AG10803 (cell line): Measurements from ENCODE around the gene TYW3.

ENCODE experiments used
- DNase-seq: peaks from one replicate; pipeline ENCODE4 v3.0.0; 2010; ENCODE audit warnings: low read depth
- H3K4me3 ChIP-seq: 2 replicates; pipeline ENCODE4 v1.5.1; 2011; ENCODE audit warnings: mild to moderate bottlenecking, low read length, control low read depth
- CTCF ChIP-seq: conservative IDR thresholded peaks from 2 replicates; pipeline ENCODE4 v1.5.1; 2011; ENCODE audit warnings: mild to moderate bottlenecking, low read length, control low read depth, inconsistent platforms

Gene TYW3

DNA sequence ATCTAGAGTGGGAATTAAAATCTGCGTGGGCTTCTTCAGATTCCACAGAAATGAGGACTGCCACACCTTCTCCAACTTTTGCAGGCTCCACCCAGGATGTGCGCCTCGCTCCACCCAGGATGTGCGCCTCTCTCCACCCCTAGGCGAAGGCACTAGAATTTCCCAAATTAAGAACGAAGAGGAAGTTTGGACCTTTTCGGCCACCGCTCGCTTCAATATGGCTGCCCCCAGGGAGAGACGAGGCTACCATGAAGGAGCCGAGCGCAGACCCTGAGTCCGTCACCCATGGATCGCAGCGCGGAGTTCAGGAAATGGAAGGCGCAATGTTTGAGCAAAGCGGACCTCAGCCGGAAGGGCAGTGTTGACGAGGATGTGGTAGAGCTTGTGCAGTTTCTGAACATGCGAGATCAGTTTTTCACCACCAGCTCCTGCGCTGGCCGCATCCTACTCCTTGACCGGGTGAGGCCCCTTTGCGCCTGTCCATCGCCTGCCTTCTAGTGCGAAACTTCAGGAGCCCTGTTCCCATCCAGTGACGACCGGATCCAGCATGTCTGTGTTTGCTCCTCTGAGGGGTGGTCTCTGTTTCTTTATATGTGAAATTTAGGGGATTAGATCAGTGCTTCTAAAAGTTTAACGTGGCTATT is at the start of gene TYW3, which contains the start of gene CRYZ:
Gene TYW3, plus strand, starts transcription at position 193 of the 644 bp plus-strand sequence. Its CDS starts 93 bp downstream, at position 286.
Gene CRYZ, minus strand, starts transcription at position 91 of the 644 bp plus-strand sequence. CDS start 8,229 bp downstream, outside the sequence.
- peak; percentile 93 for DNase-seq
- H3K4me3 ChIP-seq = peak within 1 kb of the TSS; percentile 96
- TF ChIP-seq CTCF = peak; percentile 10; the same call in 1 of the 2 replicates

GRCh38 chr1:74683656-74684055 is 49.3 kb upstream of the TYW3 start:
- TF ChIP-seq CTCF = no peak
- H3K4me3 ChIP-seq = no peak overlapping the region
- DNase-seq = no peak

DNA sequence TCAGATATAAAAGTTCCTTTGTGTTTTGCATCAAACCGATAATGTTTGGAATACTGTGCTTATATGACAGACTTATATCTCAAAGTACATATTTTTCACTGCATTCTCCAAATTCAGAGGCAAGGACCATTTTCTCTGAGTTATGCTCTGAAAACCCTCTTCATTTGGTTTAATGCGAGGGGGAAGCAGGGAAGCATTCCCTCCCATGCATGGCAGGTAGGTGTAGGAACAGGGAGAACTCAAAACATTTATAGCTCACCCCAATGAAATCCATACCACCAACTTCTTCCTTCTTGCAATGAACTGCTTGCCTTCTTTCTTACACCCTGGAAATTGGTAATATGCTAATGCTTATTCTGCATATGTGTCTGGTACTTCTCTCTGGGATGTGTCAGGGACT is 48.7 kb upstream of the TYW3 start:
- H3K4me3 ChIP-seq = no peak overlapping the region
- DNase-seq = no peak
- TF ChIP-seq CTCF = no peak

GRCh38 chr1:74686928-74687327 is 46.0 kb upstream of the TYW3 start:
- no peak overlapping the region for H3K4me3 ChIP-seq
- no peak for DNase-seq
- no peak for TF ChIP-seq CTCF

DNA sequence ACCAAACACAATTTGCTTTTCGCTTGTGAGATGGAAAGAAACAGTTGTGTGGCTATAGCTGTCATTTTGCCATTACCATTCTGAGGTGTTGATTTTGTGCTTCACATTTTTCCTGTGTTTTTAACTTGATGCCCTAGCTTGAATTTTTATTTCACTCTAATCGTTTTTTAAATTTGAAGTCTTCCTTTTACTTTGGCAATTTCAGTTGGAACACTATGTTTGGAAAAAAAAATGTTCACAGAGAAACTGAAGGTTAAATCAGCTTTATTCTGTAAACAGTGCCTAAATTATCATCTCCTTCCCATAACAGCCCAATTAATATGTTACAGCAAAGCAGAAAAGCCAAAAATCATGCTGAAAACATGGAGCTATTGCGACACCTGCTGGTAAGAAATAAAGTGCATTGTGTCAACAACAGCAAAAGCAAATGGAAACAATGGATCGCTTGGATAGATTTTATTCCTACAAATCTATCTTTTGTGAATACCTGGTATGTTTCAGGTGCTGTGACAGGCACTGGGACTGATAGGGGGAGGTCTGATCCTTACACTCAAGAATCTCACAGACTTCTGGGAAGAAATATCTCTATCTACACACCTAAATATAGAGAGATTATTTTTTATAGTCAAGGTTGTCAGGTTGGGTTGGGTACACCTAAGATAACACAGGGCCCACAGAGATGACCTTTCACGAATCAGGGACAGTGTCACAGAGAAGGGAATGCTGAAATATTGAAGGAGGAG is 43.2 kb upstream of the TYW3 start:
- DNase-seq = peak; percentile 63
- peak; percentile 90 for TF ChIP-seq CTCF
- no peak overlapping the region for H3K4me3 ChIP-seq

GRCh38 chr1:74690364-74690696 is 42.6 kb upstream of the TYW3 start:
- H3K4me3 ChIP-seq = no peak overlapping the region
- DNase-seq = no peak
- TF ChIP-seq CTCF = no peak

DNA sequence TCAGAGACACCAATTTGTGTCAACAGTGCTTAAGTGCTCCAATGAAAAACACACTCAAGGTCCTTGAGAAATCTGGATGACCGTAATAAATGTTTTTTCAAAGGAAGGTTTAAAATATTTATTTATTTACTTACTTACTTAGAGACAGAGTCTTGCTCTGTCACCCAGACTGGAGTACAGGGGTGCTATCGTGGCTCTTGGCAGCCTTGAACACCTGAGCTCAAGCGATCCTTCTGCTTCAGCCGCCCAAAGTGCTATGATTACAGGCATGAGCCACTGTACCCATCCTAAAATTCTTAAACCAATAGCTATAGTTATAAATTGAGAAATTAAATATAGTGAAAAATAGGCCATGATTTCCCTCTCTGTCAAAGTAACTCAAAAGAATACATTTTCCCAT is 42.0 kb upstream of the TYW3 start:
- no peak overlapping the region for H3K4me3 ChIP-seq
- no peak for TF ChIP-seq CTCF
- DNase-seq = no peak
